GM23338 (cell line): ENCODE data around the gene NCF1.
"Not testable (repeated sequence)": the region's sequence is repeated elsewhere in the genome, so short reads cannot be mapped to it uniquely, and the experiment has no call there.

Source experiments
- CREB1 ChIP-seq: fragments of 250-450 bp; sonication (Bioruptor Pico); IDR thresholded peaks from 2 replicates; pipeline ENCODE4 v1.5.0; 2020; ENCODE audit warnings: low read depth, mild to moderate bottlenecking, moderate library complexity
- CTCF ChIP-seq, 2 experiments: fragments of 200-600 bp in 1 of 2; sonication (generic) in 1 of 2; conservative IDR thresholded peaks; 2 replicates each; pipeline versions ENCODE4 v1.5.1 to v1.6.1; 2016 to 2017; ENCODE audit warnings: antibody characterized with exemption in 2 of 2, low read depth in 2 of 2, mild to moderate bottlenecking in 2 of 2, moderate library complexity in 1 of 2
- EZH2 ChIP-seq: fragments of 200-600 bp; sonication (generic); IDR thresholded peaks from one replicate; pipeline ENCODE4 v1.8.0; 2017; ENCODE audit warnings: antibody characterized with exemption, mild to moderate bottlenecking, low read depth; ENCODE audit not compliant: unreplicated experiment
- EZH2phosphoT487 ChIP-seq: fragments of 200-600 bp; sonication (generic); IDR thresholded peaks from one replicate; pipeline ENCODE4 v1.8.1; 2018; ENCODE audit warnings: antibody characterized with exemption; ENCODE audit not compliant: unreplicated experiment
- JUNB ChIP-seq: IDR thresholded peaks from one replicate; pipeline ENCODE4 v1.6.1; 2016; ENCODE audit warnings: antibody characterized with exemption; ENCODE audit not compliant: unreplicated experiment
- POLR2AphosphoS5 ChIP-seq: IDR thresholded peaks from 2 replicates; pipeline ENCODE4 v1.6.1; 2016; ENCODE audit warnings: antibody characterized with exemption, low read depth
- STAT1 ChIP-seq: IDR thresholded peaks from one replicate; pipeline ENCODE4 v1.6.1; 2016; ENCODE audit warnings: antibody characterized with exemption; ENCODE audit not compliant: unreplicated experiment
- ZNF114 ChIP-seq: fragments of 250-450 bp; sonication (Bioruptor Pico); IDR thresholded peaks from 2 replicates; pipeline ENCODE4 v1.5.0; 2020; ENCODE audit warnings: mild to moderate bottlenecking, moderate library complexity
- ZNF331 ChIP-seq: fragments of 250-450 bp; sonication (Bioruptor Pico); IDR thresholded peaks from 2 replicates; pipeline ENCODE4 v1.5.0; 2020; ENCODE audit warnings: low read depth, mild to moderate bottlenecking, moderate library complexity

- not testable (repeated sequence) for TF ChIP-seq CTCF (conservative IDR thresholded peaks at IDR 0.05; ENCODE audit: low read depth in 2 of 2); EZH2phosphoT487; CREB1 (CRISPR knock-in tag); EZH2; ZNF114 (CRISPR knock-in tag); STAT1; ZNF331 (CRISPR knock-in tag); POLR2AphosphoS5; JUNB
These were observed 7.3 kb upstream of the NCF1 start for GRCh38 chr7:74766509-74766908.
